Measurements from ENCODE around the gene ABCC1.
"Not testable (repeated sequence)": the region's sequence is repeated elsewhere in the genome, so short reads cannot be mapped to it uniquely, and the experiment has no call there.

DNA sequence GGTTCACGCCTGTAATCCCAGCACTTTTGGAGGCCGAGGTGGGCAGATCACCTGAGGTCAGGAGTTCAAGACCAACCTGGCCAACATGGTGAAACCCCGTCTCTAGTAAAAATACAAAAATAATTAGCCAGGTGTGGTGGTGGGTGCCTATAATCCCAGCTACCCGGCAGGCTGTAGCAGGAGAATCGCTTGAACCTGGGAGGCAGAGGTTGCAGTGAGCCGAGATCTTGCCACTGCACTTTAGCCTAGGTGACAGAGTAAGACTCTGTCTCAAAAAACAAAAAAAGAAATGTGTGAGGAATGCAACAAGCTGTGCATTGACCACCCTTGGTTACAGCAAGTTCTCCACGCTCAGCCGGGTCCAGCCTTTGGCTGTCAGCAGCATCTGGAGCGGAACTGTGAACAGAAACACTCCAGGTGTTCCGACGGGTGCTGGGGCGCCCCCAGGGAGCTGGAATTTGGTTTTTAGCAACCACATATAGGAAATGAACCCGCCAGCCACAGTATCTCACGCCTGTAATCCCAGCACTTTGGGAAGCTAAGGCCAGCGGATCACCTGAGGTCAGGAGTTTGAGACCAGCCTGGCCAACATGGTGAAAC lies 198.7 kb downstream of the ABCC1 start:
- not testable (repeated sequence) for TF ChIP-seq CTCF (conservative IDR thresholded peaks at IDR 0.05; ENCODE audit: low read length); EZH2phosphoT487 (IDR thresholded peaks at IDR 0.05; ENCODE audit: borderline replicate concordance)

Measured in Loucy (cell line).